ENCODE data around the gene MYO10.
A peak's percentile ranks its signal among the peaks of the same experiment; 100 is the strongest.

Gene MYO10

DNA sequence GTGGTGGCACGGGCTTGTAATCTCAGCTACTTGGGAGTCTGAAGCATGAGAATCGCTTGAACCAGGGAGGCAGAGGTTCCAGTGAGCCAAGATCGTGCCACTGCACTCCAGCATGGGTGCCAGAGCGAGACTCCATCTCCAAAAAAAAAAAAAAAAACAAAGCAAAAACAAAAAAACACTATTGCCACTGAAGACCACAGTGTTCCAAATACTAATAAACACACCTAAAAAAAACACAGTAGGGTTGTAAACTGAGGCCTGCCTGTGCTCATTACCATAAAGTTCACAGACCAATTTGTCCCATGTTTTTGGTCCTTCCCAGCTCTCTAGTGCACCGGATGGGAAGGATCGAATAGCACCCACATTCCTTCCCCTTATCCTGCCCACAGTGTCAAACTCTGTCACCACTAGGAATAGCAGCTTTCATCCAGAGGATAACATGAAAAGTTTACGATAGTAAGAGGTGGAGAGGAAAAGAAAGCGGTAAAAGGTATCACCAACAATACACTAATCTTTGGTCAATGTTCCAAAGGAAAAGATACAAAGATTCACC lies 49.2 kb downstream of the MYO10 start (continued):
- TF ChIP-seq PRDM2 (tag by site-specific recombination; IDR thresholded peaks at IDR 0.05; ENCODE audit: borderline replicate concordance): no peak
- peak; percentile 30; the same call in 1 of the 2 replicates for TF ChIP-seq EGR2 (tag by site-specific recombination; IDR thresholded peaks at IDR 0.05; ENCODE audit: low read depth)
- TF ChIP-seq PRDM10 (tag by site-specific recombination; IDR thresholded peaks at IDR 0.05): peak; percentile 95

- ChIA-PET POLR2A (interaction anchor here (0.6 to 0.8 kb wide), 2 partner anchors 30 to 50 kb away, joined by 3 to 5 read pairs; partner anchors contain the start of gene MYO10), CTCF (interaction anchor here (0.5 to 1.0 kb wide), 4 partner anchors 9 to 305 kb away, joined by 3 to 4 read pairs (median 4); no protein-coding TSS in a partner anchor)
- H3K9me3 ChIP-seq (ENCODE audit: control insufficient read depth, insufficient read depth, low read depth, low read length): no peaks in the 10 kb centered on the region
- H3K4me1 ChIP-seq (ENCODE audit: control insufficient read depth, insufficient read depth, low read length): peaks cover 54% of the 10 kb centered on the region
- no peak overlapping the region; the same call in 1 of the 2 replicates for H3K27ac ChIP-seq (ENCODE audit: extremely low read depth, low read depth, low read length)
- no peak overlapping the region for H3K4me3 ChIP-seq (ENCODE audit: low read depth, low read length)
- no peaks in the 10 kb centered on the region for H3K36me3 ChIP-seq (ENCODE audit: control insufficient read depth in 2 of 2, insufficient read depth in 1 of 2, low read length in 2 of 2)
- no peak for TF ChIP-seq YY2 (tag by site-specific recombination; IDR thresholded peaks at IDR 0.05)
- TF ChIP-seq ZNF221 (tag by site-specific recombination; IDR thresholded peaks at IDR 0.05; ENCODE audit: borderline replicate concordance): no peak
- no peak for TF ChIP-seq ZNF473 (tag by site-specific recombination; IDR thresholded peaks at IDR 0.05)
- TF ChIP-seq ZNF280C (tag by site-specific recombination; IDR thresholded peaks at IDR 0.05): no peak
- no peak for TF ChIP-seq ZNF211 (tag by site-specific recombination; IDR thresholded peaks at IDR 0.05; ENCODE audit: low read depth)
- TF ChIP-seq TRIM28 (IDR thresholded peaks at IDR 0.05; ENCODE audit: borderline replicate concordance, low read length): no peak
- TF ChIP-seq ZNF707 (tag by site-specific recombination; IDR thresholded peaks at IDR 0.05): no peak
- TF ChIP-seq, protein P1, sequence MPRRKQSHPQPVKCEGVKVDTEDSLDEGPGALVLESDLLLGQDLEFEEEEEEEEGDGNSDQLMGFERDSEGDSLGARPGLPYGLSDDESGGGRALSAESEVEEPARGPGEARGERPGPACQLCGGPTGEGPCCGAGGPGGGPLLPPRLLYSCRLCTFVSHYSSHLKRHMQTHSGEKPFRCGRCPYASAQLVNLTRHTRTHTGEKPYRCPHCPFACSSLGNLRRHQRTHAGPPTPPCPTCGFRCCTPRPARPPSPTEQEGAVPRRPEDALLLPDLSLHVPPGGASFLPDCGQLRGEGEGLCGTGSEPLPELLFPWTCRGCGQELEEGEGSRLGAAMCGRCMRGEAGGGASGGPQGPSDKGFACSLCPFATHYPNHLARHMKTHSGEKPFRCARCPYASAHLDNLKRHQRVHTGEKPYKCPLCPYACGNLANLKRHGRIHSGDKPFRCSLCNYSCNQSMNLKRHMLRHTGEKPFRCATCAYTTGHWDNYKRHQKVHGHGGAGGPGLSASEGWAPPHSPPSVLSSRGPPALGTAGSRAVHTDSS (tag by site-specific recombination; IDR thresholded peaks at IDR 0.05): peak; percentile 67
- no peak for TF ChIP-seq ZNF529 (tag by site-specific recombination; IDR thresholded peaks at IDR 0.05; ENCODE audit: insufficient replicate concordance)
- no peak for TF ChIP-seq OVOL3 (tag by site-specific recombination; IDR thresholded peaks at IDR 0.05)
- no peak for TF ChIP-seq ZFP69B (tag by site-specific recombination; IDR thresholded peaks at IDR 0.05)
- no peak for TF ChIP-seq ZNF624 (tag by site-specific recombination; IDR thresholded peaks at IDR 0.05)
- TF ChIP-seq ZNF747 (tag by site-specific recombination; IDR thresholded peaks at IDR 0.05): no peak
- TF ChIP-seq, protein P2, sequence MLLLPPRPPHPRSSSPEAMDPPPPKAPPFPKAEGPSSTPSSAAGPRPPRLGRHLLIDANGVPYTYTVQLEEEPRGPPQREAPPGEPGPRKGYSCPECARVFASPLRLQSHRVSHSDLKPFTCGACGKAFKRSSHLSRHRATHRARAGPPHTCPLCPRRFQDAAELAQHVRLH (tag by site-specific recombination; IDR thresholded peaks at IDR 0.05): no peak
- no peak for TF ChIP-seq KLF8 (tag by site-specific recombination; IDR thresholded peaks at IDR 0.05)
- TF ChIP-seq ZNF555 (tag by site-specific recombination; conservative IDR thresholded peaks at IDR 0.05): no peak
- TF ChIP-seq, protein P3, sequence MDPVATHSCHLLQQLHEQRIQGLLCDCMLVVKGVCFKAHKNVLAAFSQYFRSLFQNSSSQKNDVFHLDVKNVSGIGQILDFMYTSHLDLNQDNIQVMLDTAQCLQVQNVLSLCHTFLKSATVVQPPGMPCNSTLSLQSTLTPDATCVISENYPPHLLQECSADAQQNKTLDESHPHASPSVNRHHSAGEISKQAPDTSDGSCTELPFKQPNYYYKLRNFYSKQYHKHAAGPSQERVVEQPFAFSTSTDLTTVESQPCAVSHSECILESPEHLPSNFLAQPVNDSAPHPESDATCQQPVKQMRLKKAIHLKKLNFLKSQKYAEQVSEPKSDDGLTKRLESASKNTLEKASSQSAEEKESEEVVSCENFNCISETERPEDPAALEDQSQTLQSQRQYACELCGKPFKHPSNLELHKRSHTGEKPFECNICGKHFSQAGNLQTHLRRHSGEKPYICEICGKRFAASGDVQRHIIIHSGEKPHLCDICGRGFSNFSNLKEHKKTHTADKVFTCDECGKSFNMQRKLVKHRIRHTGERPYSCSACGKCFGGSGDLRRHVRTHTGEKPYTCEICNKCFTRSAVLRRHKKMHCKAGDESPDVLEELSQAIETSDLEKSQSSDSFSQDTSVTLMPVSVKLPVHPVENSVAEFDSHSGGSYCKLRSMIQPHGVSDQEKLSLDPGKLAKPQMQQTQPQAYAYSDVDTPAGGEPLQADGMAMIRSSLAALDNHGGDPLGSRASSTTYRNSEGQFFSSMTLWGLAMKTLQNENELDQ (tag by site-specific recombination; IDR thresholded peaks at IDR 0.05; ENCODE audit: low read depth): no peak
These were observed 49.7 kb downstream of the MYO10 start for GRCh38 chr5:16886366-16886736.
